ENCODE data around the gene LARGE1.

The LARGE1 gene

GRCh38 chr22:33747576-33748180 is 172.6 kb downstream of the LARGE1 start:
- no peak for TF ChIP-seq CTCF (IDR thresholded peaks at IDR 0.05; ENCODE audit: insufficient read depth, low read length, poor library complexity, severe bottlenecking)
- no peak for TF ChIP-seq EZH2phosphoT487 (conservative IDR thresholded peaks at IDR 0.05; ENCODE audit: low read length)

DNA sequence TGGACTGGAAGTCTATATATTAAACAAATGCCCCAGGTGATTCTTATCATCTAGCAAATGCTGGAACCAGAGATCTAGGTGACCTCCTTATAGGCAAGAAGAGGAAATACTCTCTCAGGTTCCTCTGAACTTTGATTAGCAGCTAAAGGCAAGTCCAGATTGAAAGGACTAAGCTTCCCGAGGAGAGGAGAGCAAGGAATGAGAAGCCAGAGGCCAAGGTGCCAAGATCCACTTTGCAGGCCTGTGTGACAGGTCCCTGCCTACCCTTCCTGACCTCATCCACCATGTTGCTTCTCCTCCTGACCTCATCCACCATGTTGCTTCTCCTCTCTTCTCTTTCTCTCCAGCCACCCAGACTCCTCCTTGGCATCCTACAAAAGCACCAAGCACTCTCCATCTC is 173.2 kb downstream of the LARGE1 start:
- Histone ChIP-seq H4K20me1 (ENCODE audit: low read depth, low read length) (no peaks in the 10 kb centered on the region), H3K9me3 (ENCODE audit: insufficient read depth, low read length) (no peaks in the 10 kb centered on the region), H3K79me2 (ENCODE audit: insufficient read depth, low read length) (no peaks in the 10 kb centered on the region), H2AFZ (ENCODE audit: low read depth, low read length, severe bottlenecking) (no peak overlapping the region), H3K4me2 (ENCODE audit: low read depth, low read length, poor library complexity, severe bottlenecking) (no peak overlapping the region), H3F3A (ENCODE audit: insufficient read depth) (no peaks in the 10 kb centered on the region), H3K27ac (ENCODE audit: low read depth, low read length) (no peak overlapping the region), H3K36me3 (ENCODE audit: low read length) (no peaks in the 10 kb centered on the region), H3K4me3 (ENCODE audit: insufficient read depth, low read length, poor library complexity, severe bottlenecking) (no peak overlapping the region), H3K27me3 (ENCODE audit: low read length) (no peaks in the 10 kb centered on the region), H3K9ac (ENCODE audit: low read length) (no peak overlapping the region), H3K9me2 (replicated peaks; ENCODE audit: insufficient read depth, low read length) (no peaks in the 10 kb centered on the region)
- TF ChIP-seq EZH2phosphoT487 (conservative IDR thresholded peaks at IDR 0.05; ENCODE audit: low read length) (no peak), CTCF (IDR thresholded peaks at IDR 0.05; ENCODE audit: insufficient read depth, low read length, poor library complexity, severe bottlenecking) (no peak)

More at GRCh38 chr22:33747576-33748180, 172.6 kb downstream of the LARGE1 start:
- no peaks in the 10 kb centered on the region for H3K27me3 ChIP-seq (ENCODE audit: low read length)
- H2AFZ ChIP-seq (ENCODE audit: low read depth, low read length, severe bottlenecking) = no peak overlapping the region
- no peaks in the 10 kb centered on the region for H3K9me3 ChIP-seq (ENCODE audit: insufficient read depth, low read length)
- H3K27ac ChIP-seq (ENCODE audit: low read depth, low read length) = no peak overlapping the region
- H3K9ac ChIP-seq (ENCODE audit: low read length) = no peak overlapping the region
- H3K4me2 ChIP-seq (ENCODE audit: low read depth, low read length, poor library complexity, severe bottlenecking) = no peak overlapping the region
- H3K9me2 ChIP-seq (replicated peaks; ENCODE audit: insufficient read depth, low read length) = no peaks in the 10 kb centered on the region
- H3K79me2 ChIP-seq (ENCODE audit: insufficient read depth, low read length) = no peaks in the 10 kb centered on the region
- no peaks in the 10 kb centered on the region for H3K36me3 ChIP-seq (ENCODE audit: low read length)
- no peaks in the 10 kb centered on the region for H3F3A ChIP-seq (ENCODE audit: insufficient read depth)
- H3K4me3 ChIP-seq (ENCODE audit: insufficient read depth, low read length, poor library complexity, severe bottlenecking) = no peak overlapping the region
- no peaks in the 10 kb centered on the region for H4K20me1 ChIP-seq (ENCODE audit: low read depth, low read length)

- Histone ChIP-seq H3K4me2 (ENCODE audit: low read depth, low read length, poor library complexity, severe bottlenecking) (no peak overlapping the region), H4K20me1 (ENCODE audit: low read depth, low read length) (no peaks in the 10 kb centered on the region), H3K9me2 (replicated peaks; ENCODE audit: insufficient read depth, low read length) (no peaks in the 10 kb centered on the region), H2AFZ (ENCODE audit: low read depth, low read length, severe bottlenecking) (no peak overlapping the region), H3F3A (ENCODE audit: insufficient read depth) (no peaks in the 10 kb centered on the region), H3K9ac (ENCODE audit: low read length) (no peak overlapping the region), H3K27ac (ENCODE audit: low read depth, low read length) (no peak overlapping the region), H3K79me2 (ENCODE audit: insufficient read depth, low read length) (no peaks in the 10 kb centered on the region), H3K9me3 (ENCODE audit: insufficient read depth, low read length) (no peaks in the 10 kb centered on the region), H3K27me3 (ENCODE audit: low read length) (no peaks in the 10 kb centered on the region), H3K4me3 (ENCODE audit: insufficient read depth, low read length, poor library complexity, severe bottlenecking) (no peak overlapping the region), H3K36me3 (ENCODE audit: low read length) (no peaks in the 10 kb centered on the region)
- no peak for TF ChIP-seq EZH2phosphoT487 (conservative IDR thresholded peaks at IDR 0.05; ENCODE audit: low read length)
- TF ChIP-seq CTCF (IDR thresholded peaks at IDR 0.05; ENCODE audit: insufficient read depth, low read length, poor library complexity, severe bottlenecking) = no peak
These were observed 173.8 kb downstream of the LARGE1 start for GRCh38 chr22:33746501-33746928.

All from SU-DHL-6 (cell line).